HFFc6 (cell line): Measurements from ENCODE around the gene EPN3. TPM values are rescaled to one million over a fixed set of nuclear protein-coding genes. Genes with fewer than 3 reads are reported as not detected.

Experiments used
- DNase-seq: peaks from one replicate; pipeline ENCODE4 v3.0.0-alpha.2; 2018
- H3K27ac Mint-ChIP-seq: 2 replicates; pipeline ENCODE4 v1.8.0; 2020; ENCODE audit warnings: mild to moderate bottlenecking, mixed read lengths
- H3K27me3 Mint-ChIP-seq: 2 replicates; pipeline ENCODE4 v1.8.0; 2021; ENCODE audit warnings: mild to moderate bottlenecking, moderate library complexity, mixed read lengths; ENCODE audit not compliant: insufficient read depth
- H3K36me3 Mint-ChIP-seq: 2 replicates; pipeline ENCODE4 v1.8.0; 2021; ENCODE audit warnings: low read depth, mixed read lengths
- H3K4me1 Mint-ChIP-seq: 2 replicates; pipeline ENCODE4 v1.8.0; 2020; ENCODE audit warnings: low read depth, mixed read lengths
- H3K4me3 Mint-ChIP-seq: 2 replicates; pipeline ENCODE4 v1.8.0; 2020; ENCODE audit warnings: mild to moderate bottlenecking, moderate library complexity, mixed read lengths
- H3K9me3 Mint-ChIP-seq: 2 replicates; pipeline ENCODE4 v1.8.0; 2020; ENCODE audit warnings: mild to moderate bottlenecking, mixed read lengths
- total RNA-seq, 6 experiments: library from RNA; stranded (reverse); fragmentation: NEBNext Ultra II Directional; extraction: Animal tissue kit (Norgen Biotek cat#: 25700); gene quantifications; 2 replicates in 1 of 6; 3 replicates in 5 of 6; pipeline ENCODE4 v1.2.3, GENCODE V29; 2021
- TF ChIP-seq, protein P1 (sequence below): fragments of 200-600 bp; sonication (generic); IDR thresholded peaks from 2 replicates; pipeline ENCODE4 v1.5.0; 2021; ENCODE audit warnings: antibody characterized with exemption, mild to moderate bottlenecking

The EPN3 gene
- total RNA-seq, 6 experiments from 2014 or later, result 0.05 TPM; not detected in 5

GRCh38 chr17:50542795-50543774 lies 10.6 kb downstream of the EPN3 start:
- no peaks in the 10 kb centered on the region for H3K9me3 Mint-ChIP-seq
- no peak for DNase-seq
- H3K4me1 Mint-ChIP-seq, result peaks cover 41% of the 10 kb centered on the region
- peaks cover 4% of the 10 kb centered on the region for H3K27me3 Mint-ChIP-seq
- TF ChIP-seq, protein P1, sequence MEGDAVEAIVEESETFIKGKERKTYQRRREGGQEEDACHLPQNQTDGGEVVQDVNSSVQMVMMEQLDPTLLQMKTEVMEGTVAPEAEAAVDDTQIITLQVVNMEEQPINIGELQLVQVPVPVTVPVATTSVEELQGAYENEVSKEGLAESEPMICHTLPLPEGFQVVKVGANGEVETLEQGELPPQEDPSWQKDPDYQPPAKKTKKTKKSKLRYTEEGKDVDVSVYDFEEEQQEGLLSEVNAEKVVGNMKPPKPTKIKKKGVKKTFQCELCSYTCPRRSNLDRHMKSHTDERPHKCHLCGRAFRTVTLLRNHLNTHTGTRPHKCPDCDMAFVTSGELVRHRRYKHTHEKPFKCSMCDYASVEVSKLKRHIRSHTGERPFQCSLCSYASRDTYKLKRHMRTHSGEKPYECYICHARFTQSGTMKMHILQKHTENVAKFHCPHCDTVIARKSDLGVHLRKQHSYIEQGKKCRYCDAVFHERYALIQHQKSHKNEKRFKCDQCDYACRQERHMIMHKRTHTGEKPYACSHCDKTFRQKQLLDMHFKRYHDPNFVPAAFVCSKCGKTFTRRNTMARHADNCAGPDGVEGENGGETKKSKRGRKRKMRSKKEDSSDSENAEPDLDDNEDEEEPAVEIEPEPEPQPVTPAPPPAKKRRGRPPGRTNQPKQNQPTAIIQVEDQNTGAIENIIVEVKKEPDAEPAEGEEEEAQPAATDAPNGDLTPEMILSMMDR, result no peak
- peak overlapping the region; percentile 42; the same call in 1 of the 2 replicates for H3K27ac Mint-ChIP-seq
- H3K36me3 Mint-ChIP-seq, result no peaks in the 10 kb centered on the region
- peak overlapping the region; percentile 84 for H3K4me3 Mint-ChIP-seq

DNA sequence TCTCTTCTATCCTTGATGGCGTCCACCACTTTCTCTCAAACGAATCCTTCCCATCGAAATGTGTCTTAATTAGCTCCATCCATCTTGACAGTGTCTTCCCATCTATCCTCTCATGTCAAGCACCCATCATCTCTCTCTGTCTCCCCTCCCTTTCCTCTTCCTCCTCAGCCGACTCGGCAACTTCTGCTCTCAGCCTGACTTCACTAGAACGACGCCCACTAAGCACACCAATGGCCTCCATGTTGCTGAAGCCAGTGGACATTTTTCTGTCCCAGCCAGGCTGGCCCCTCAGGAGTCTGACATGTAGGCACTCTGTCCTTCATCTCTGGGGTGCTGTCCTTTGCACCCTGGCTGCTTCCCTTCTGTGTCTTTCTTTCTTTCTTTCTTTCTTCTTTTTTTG lies 12.0 kb downstream of the EPN3 start:
- peaks cover 4% of the 10 kb centered on the region for H3K27me3 Mint-ChIP-seq

GRCh38 chr17:50545311-50545710 lies 12.8 kb downstream of the EPN3 start:
- Mint-ChIP-seq H3K27me3 (peaks cover 4% of the 10 kb centered on the region), H3K4me1 (peaks cover 42% of the 10 kb centered on the region), H3K36me3 (no peaks in the 10 kb centered on the region), H3K27ac (no peak overlapping the region), H3K4me3 (no peak overlapping the region), H3K9me3 (no peaks in the 10 kb centered on the region)
- no peak for DNase-seq
- TF ChIP-seq, protein P1, result no peak

More for the DNA sequence above, 12.0 kb downstream of the EPN3 start:
- no peaks in the 10 kb centered on the region for H3K36me3 Mint-ChIP-seq
- no peak overlapping the region for H3K27ac Mint-ChIP-seq
- TF ChIP-seq, protein P1, result no peak
- no peaks in the 10 kb centered on the region for H3K9me3 Mint-ChIP-seq
- H3K4me1 Mint-ChIP-seq, result peaks cover 42% of the 10 kb centered on the region
- no peak for DNase-seq
- no peak overlapping the region for H3K4me3 Mint-ChIP-seq

- H3K27me3 Mint-ChIP-seq, result peaks cover 4% of the 10 kb centered on the region
- TF ChIP-seq, protein P1, result no peak
- peak overlapping the region; percentile 52; the same call in 1 of the 2 replicates for H3K4me3 Mint-ChIP-seq
- DNase-seq, result no peak
- H3K4me1 Mint-ChIP-seq, result peaks cover 37% of the 10 kb centered on the region
- no peaks in the 10 kb centered on the region for H3K9me3 Mint-ChIP-seq
- H3K27ac Mint-ChIP-seq, result no peak overlapping the region
- no peaks in the 10 kb centered on the region for H3K36me3 Mint-ChIP-seq
These were observed 14.1 kb downstream of the EPN3 start for GRCh38 chr17:50546701-50547034.

GRCh38 chr17:50547035-50547735 lies 14.7 kb downstream of the EPN3 start, which contains the start of gene SPATA20:
Gene SPATA20, plus strand, starts transcription at chr17:50547174. Its CDS starts 35 bp downstream, at chr17:50547209.
- H3K4me1 Mint-ChIP-seq, result peaks cover 33% of the 10 kb centered on the region
- TF ChIP-seq, protein P1, result peak; percentile 98
- H3K36me3 Mint-ChIP-seq, result no peaks in the 10 kb centered on the region
- peak; percentile 85 for DNase-seq
- peak within 1 kb of the TSS; percentile 87 for H3K4me3 Mint-ChIP-seq
- H3K27ac Mint-ChIP-seq, result peak within 1 kb of the TSS; percentile 77
- H3K27me3 Mint-ChIP-seq, result peaks cover 4% of the 10 kb centered on the region
- no peaks in the 10 kb centered on the region for H3K9me3 Mint-ChIP-seq
